Cardiac fibroblast (primary cell): ENCODE data around the gene CYGB.

ENCODE experiments used
- DNase-seq, 2 donors: peaks; one replicate each; pipeline versions ENCODE4 v3.0.0 to v3.0.0-alpha.2; 2010; ENCODE audit warnings: low read depth in 2 of 2
- H3K4me3 ChIP-seq, 2 donors: replicated peaks in 1 of 2; 1 replicate in 1 of 2; 2 replicates in 1 of 2; pipeline ENCODE4 v1.5.1; 2011; ENCODE audit warnings: low read depth in 2 of 2, low read length in 2 of 2, mild to moderate bottlenecking in 2 of 2, moderate library complexity in 1 of 2
- CTCF ChIP-seq: IDR thresholded peaks from one replicate; pipeline ENCODE4 v1.5.1; 2011; ENCODE audit warnings: low read depth, mild to moderate bottlenecking, low read length, inconsistent platforms

Gene CYGB

DNA sequence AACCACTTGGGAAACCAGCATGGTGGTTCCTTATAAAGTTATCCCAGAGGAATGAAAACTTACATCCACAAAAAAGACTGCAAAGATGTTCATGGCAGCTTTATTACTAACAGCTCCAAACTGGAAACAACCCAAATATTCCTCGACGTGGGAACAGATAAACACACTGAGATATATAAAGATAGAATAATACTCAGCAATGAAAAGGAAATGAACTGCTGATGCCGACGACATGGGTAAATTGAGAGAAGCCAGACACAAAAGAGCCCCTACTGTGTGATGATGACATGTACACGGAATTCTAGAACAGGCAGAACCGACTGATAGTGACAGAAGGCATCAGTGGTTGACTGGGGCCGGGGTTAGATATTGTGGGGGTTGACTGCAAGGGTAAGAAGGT lies 12.0 kb upstream of the CYGB start:
- no peak overlapping the region for H3K4me3 ChIP-seq
- TF ChIP-seq CTCF: no peak
- no peak for DNase-seq

DNA sequence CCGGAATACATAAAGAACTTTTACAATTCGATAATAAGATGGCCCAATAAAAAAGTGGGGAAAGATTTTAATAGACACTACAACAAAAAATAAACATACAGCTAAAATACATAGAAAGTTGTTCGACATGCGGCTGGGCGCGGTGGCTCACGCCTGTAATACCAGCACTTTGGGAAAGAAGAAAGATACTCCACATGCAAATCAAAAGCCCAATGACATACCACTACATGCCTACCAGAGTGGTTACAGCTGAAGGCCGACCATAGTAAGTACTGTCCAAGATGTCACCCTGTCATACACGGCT lies 11.7 kb upstream of the CYGB start:
- no peak for DNase-seq
- no peak overlapping the region for H3K4me3 ChIP-seq
- no peak for TF ChIP-seq CTCF

DNA sequence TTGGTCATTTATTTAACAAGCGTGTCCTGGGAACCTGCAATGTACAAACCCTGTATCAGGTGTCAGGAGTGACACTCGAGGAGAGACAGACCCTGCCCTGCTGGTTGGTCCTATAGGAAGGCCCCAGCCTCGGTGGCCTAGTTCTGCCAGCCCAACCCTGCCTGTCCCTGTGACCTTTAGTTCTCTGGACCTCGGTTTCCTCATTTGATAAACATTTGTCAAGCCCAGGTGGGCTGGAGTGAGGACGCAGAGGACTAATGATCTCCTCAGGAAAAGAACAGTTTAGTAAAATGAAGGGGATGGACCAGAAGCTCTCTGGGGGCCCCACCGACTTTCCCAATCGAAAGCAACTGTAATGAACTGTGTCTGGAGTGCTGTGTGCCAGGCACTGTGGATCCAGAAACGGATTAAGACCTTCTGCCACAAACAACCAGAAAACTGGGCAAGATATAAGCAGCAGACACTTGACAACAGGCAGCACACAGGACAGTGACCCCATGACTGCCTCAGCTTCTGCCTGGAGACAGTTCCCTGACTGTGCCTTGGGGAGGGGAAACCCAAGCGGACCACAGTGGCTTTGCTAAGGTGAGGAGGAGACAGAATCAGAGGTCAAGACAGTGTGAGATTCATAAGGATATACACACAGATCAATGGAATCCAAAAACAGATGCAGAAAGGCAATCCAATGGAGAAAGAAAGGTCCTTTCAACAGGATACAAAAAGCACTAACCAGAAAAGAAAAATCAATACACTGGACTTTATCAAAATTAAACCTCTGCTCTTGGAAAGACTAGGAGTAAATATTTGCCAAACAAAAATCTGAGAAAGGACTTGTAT lies 11.1 kb upstream of the CYGB start:
- no peak for DNase-seq
- TF ChIP-seq CTCF: no peak
- H3K4me3 ChIP-seq: no peak overlapping the region

DNA sequence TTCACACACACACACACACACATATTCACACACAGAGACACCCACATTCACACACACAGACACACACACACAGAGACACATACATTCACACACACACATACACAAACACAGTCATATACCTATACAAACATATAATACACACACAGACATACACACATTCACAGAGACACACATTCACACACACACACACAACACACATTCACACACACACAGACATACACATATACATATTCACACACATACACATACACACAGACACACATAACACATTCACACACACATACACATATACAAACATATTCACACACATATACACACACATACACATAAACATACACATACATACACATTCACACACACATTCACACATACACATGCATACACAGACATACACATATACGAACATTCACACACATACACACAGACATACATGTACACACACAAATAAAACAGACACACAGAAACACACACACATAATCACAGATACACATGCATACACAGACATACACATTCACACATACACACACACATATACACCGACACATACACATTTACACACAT lies 10.2 kb upstream of the CYGB start:
- TF ChIP-seq CTCF: no peak
- DNase-seq: no peak
- H3K4me3 ChIP-seq: no peak overlapping the region

- peak; percentile 83 to 85 for DNase-seq
- peak; percentile 70 for TF ChIP-seq CTCF
- no peak overlapping the region for H3K4me3 ChIP-seq
Measured at GRCh38 chr17:76547183-76547641, 9.7 kb upstream of the CYGB start.

GRCh38 chr17:76546556-76547182 lies 9.2 kb upstream of the CYGB start:
- TF ChIP-seq CTCF: no peak
- peak; percentile 85 to 96 for DNase-seq
- H3K4me3 ChIP-seq: no peak overlapping the region
